ENCODE measurements around the gene HLA-A.

GRCh38 chr6:29970711-29971110 lies 28.4 kb downstream of the HLA-A start:
- TF ChIP-seq RAD21 (IDR thresholded peaks at IDR 0.05; ENCODE audit: low read depth) (no peak), TCF7L2 (IDR thresholded peaks at IDR 0.05; ENCODE audit: borderline replicate concordance, extremely low read depth, insufficient read depth, insufficient read length) (no peak), REST (IDR thresholded peaks at IDR 0.05; ENCODE audit: low read depth) (no peak), EZH2phosphoT487 (IDR thresholded peaks at IDR 0.05; ENCODE audit: borderline replicate concordance) (no peak), JUND (IDR thresholded peaks at IDR 0.05) (no peak), POLR2A (IDR thresholded peaks at IDR 0.05; ENCODE audit: borderline replicate concordance, extremely low read depth, insufficient read depth, insufficient read length) (no peak), ELF1 (IDR thresholded peaks at IDR 0.05; ENCODE audit: borderline replicate concordance, low read depth) (no peak), CTCF (IDR thresholded peaks at IDR 0.05 in 2 of 3, conservative IDR thresholded peaks at IDR 0.05 in 1 of 3; ENCODE audit: borderline replicate concordance in 1 of 3, insufficient read depth in 1 of 3, low read depth in 2 of 3, low read length in 2 of 3) (no peak), MAX (IDR thresholded peaks at IDR 0.05) (no peak)

Measured in HCT116 (cell line).